Activated naive CD8-positive, alpha-beta T cell treated with anti-CD3 and anti-CD28 coated beads, Interleukin-2, amount 10 ng/mL, durations not matched to agents 7 days and 5 days (primary cell): ENCODE measurements around the gene RFC5. TPM values are rescaled to one million over a fixed set of nuclear protein-coding genes. Genes with fewer than 3 reads are reported as not detected.
"Not testable (repeated sequence)": the region's sequence is repeated elsewhere in the genome, so short reads cannot be mapped to it uniquely, and the experiment has no call there.

Experiments
- ATAC-seq: fragments of 150-1000 bp; cut with Tn5 transposase; one replicate; pipeline ENCODE4 v1.10.0; 2021; ENCODE audit warnings: low read depth, moderate library complexity
- POLR2A ChIA-PET: fragments of 350-600 bp; sonication (Branson Sonifier 250); formaldehyde crosslinking; loops from one replicate; lab custom pipeline; 2021; ENCODE audit warnings: antibody characterized with exemption; lab: Charles Lee
- DNase-seq: peaks from one replicate; pipeline ENCODE4 v3.0.0; 2021
- H3K27ac Mint-ChIP-seq: one replicate; pipeline ENCODE4 v1.8.0; 2022; ENCODE audit warnings: mild to moderate bottlenecking, mixed read lengths
- H3K27me3 Mint-ChIP-seq: one replicate; pipeline ENCODE4 v1.8.0; 2022; ENCODE audit warnings: mild to moderate bottlenecking, moderate library complexity, mixed read lengths
- H3K36me3 Mint-ChIP-seq: one replicate; pipeline ENCODE4 v1.8.0; 2021; ENCODE audit warnings: mild to moderate bottlenecking, mixed read lengths
- H3K4me1 Mint-ChIP-seq: one replicate; pipeline ENCODE4 v1.8.0; 2021; ENCODE audit warnings: mixed read lengths
- H3K4me3 Mint-ChIP-seq: one replicate; pipeline ENCODE4 v1.8.0; 2022; ENCODE audit warnings: mild to moderate bottlenecking, moderate library complexity, mixed read lengths
- H3K9me3 Mint-ChIP-seq: one replicate; pipeline ENCODE4 v1.8.0; 2021; ENCODE audit warnings: mixed read lengths
- total RNA-seq, 2 experiments: library from RNA; stranded (reverse); gene quantifications; one replicate each; pipeline ENCODE4 v1.2.3, GENCODE V29; 2021

RFC5 gene
- total RNA-seq, 2 experiments from 2014 or later, result 42.7 to 44.9 TPM

DNA sequence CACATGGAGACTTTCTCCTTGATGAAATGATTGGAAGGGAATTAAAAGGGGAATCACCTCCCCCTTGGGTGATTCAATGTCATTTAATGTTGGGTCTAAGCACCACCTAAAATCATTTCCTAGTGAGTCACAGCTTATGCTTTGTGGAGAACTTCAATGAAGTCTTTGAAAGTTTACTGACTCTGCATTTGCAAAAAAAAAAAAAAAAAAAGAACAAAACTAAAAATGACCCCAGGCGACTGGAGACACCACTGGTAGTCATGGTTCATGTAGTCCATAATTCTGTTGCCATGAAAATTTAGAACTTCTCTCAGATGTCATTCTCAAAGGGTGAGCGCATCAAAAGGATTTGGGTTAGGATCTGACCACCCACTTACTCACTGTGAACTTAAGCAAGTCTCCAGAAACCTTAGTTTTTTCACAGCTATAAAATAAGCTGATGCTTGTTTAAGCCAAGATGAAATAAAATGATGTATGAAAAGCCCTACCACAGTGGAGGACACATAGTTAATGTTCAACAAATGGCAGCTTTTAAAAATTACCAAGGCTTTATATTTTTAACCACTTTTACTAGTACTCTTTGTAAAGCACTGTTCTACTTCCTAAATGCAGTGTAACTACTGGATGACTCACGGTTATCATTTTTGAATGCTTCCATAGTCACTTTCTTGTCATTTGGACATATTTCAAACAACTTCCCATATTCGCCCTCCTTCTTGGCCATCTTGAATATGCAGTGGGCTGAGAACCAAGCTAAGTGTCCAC lies 29.6 kb upstream of the RFC5 start:
- POLR2A ChIA-PET, result no interaction called here
- Mint-ChIP-seq H3K4me1 (no peaks in the 10 kb centered on the region), H3K27me3 (peaks cover 5% of the 10 kb centered on the region), H3K9me3 (peaks cover 3% of the 10 kb centered on the region), H3K27ac (no peak overlapping the region), H3K4me3 (no peak overlapping the region), H3K36me3 (no peaks in the 10 kb centered on the region)
- ATAC-seq, result no peak
- no peak for DNase-seq

DNA sequence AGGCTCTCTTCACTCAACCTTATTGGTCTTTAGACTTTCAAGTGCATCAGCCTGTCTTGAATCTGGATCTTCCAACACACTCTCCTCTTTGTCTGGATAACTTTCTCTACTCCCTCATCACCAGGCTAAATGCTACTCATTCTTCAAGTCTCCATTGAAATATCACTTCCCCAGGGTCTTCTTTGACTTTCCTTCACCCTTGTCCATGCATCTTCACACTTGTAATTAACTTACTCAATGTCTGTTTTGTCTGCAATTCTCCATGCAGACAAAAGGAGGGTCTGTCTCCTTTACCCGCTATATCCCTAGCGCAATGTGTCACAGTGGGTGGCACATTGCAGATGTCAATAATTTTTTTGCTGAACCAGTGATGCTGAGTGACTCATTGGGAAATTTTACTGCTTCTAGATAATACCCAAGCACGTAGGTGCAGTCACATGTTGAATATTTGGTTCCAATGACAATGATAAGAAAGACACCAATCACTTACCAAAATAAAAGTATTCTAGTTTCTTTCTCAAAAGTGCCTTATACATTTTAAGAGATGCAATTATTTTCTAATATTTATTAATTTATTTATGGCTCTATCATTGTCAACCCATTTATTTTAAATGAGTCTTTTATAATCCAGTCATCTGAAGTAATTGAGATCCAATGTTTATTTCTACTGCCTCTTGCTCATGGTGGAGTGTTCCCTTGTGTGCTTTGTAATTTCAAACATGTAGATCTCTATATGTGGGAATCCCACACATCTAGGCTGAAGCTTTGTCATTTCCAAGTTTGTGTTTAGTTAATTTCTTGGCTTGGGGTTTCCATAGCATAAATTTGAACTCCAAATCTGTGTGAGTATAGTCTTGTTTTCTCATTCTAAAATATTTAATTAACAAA lies 21.7 kb upstream of the RFC5 start:
- H3K4me3 Mint-ChIP-seq, result no peak overlapping the region
- peaks cover 1% of the 10 kb centered on the region for H3K4me1 Mint-ChIP-seq
- DNase-seq, result no peak
- H3K27me3 Mint-ChIP-seq, result peaks cover 4% of the 10 kb centered on the region
- H3K9me3 Mint-ChIP-seq, result peaks cover 5% of the 10 kb centered on the region
- no peak overlapping the region for H3K27ac Mint-ChIP-seq
- no peak for ATAC-seq
- H3K36me3 Mint-ChIP-seq, result no peaks in the 10 kb centered on the region
- POLR2A ChIA-PET, result no interaction called here

DNA sequence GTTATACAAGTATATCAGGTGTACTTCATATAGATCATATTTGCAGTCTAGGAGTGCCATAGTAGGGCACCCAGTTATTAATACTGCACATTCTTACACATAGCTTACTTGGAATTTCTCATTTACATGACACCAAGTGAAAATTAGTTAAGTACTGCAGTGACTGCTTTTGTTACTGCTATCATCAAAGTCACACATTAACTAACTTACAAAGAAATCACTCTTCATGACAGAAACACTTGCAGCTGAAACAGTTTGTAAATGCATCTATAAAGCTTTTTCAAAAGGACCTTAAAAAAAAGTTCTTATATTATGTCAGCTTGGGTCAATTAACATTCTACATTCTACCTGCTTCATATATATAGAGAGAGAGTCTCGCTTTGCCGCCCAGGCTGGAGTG lies 17.8 kb upstream of the RFC5 start:
- POLR2A ChIA-PET, result no interaction called here
- Mint-ChIP-seq H3K36me3 (no peaks in the 10 kb centered on the region), H3K4me1 (peaks cover 1% of the 10 kb centered on the region)

GRCh38 chr12:117999806-118000205 lies 16.7 kb upstream of the RFC5 start:
- H3K4me1 Mint-ChIP-seq, H3K36me3 Mint-ChIP-seq, H3K27me3 Mint-ChIP-seq, H3K4me3 Mint-ChIP-seq, DNase-seq, H3K9me3 Mint-ChIP-seq, POLR2A ChIA-PET, H3K27ac Mint-ChIP-seq, ATAC-seq: not testable (repeated sequence)

More for the DNA sequence above, 17.8 kb upstream of the RFC5 start:
- Mint-ChIP-seq H3K9me3 (peaks cover 9% of the 10 kb centered on the region), H3K27me3 (peaks cover 2% of the 10 kb centered on the region), H3K4me3 (no peak overlapping the region), H3K27ac (no peak overlapping the region)
- DNase-seq (no peak), ATAC-seq (no peak)

DNA sequence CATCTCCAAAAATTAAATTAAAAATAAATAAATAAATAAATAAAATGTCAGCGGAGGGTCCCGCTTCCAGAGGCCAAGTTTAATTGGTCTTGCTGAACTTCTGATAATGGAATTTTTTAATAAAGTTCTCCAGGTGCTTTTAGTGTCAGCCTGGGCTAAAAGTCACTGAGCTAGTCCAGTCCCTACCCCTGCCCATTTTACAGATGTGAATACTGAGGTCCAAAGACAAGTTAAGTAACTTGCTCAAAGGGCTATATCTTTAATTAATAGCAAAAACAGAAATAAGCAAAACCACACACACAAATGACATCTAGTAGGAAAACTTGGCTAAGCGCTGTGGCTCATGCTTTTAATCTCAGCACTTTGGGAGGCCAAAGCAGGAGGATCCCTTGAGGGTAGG lies 5.6 kb upstream of the RFC5 start:
- Mint-ChIP-seq H3K27me3 (peaks cover 6% of the 10 kb centered on the region), H3K9me3 (no peaks in the 10 kb centered on the region), H3K27ac (no peak overlapping the region), H3K4me1 (no peaks in the 10 kb centered on the region), H3K4me3 (no peak overlapping the region), H3K36me3 (no peaks in the 10 kb centered on the region)
- no peak for DNase-seq
- POLR2A ChIA-PET, result no interaction called here
- ATAC-seq, result no peak

DNA sequence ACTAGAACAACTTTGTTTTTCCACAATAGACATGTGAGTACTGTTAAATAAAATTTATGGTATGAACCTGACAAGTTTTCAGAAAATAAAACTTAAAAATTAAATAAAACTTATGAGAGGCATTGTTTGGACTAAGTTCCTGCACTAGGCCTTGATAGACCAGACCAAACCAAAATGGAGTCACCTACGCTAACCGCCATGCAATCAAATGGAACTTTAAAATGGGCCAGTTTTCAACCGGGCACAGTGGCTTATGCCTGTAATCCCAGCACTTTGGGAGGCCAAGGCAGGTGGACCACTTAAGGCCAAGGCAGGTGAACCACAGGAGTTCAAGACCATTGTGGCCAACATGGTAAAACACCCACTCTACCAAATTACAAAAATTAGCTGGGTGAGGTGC lies 5.1 kb upstream of the RFC5 start:
- Mint-ChIP-seq H3K4me3 (no peak overlapping the region), H3K27me3 (peaks cover 6% of the 10 kb centered on the region), H3K4me1 (peaks cover 2% of the 10 kb centered on the region), H3K27ac (no peak overlapping the region), H3K9me3 (no peaks in the 10 kb centered on the region), H3K36me3 (no peaks in the 10 kb centered on the region)
- POLR2A ChIA-PET, result no interaction called here
- no peak for DNase-seq
- no peak for ATAC-seq

- Mint-ChIP-seq H3K9me3 (no peaks in the 10 kb centered on the region), H3K4me3 (no peak overlapping the region), H3K27me3 (peaks cover 6% of the 10 kb centered on the region), H3K4me1 (peaks cover 2% of the 10 kb centered on the region), H3K36me3 (peaks cover under 1% of the 10 kb centered on the region), H3K27ac (no peak overlapping the region)
- POLR2A ChIA-PET, result no interaction called here
- DNase-seq, result no peak
- no peak for ATAC-seq
Observed at GRCh38 chr12:118011961-118012360, 4.5 kb upstream of the RFC5 start.

DNA sequence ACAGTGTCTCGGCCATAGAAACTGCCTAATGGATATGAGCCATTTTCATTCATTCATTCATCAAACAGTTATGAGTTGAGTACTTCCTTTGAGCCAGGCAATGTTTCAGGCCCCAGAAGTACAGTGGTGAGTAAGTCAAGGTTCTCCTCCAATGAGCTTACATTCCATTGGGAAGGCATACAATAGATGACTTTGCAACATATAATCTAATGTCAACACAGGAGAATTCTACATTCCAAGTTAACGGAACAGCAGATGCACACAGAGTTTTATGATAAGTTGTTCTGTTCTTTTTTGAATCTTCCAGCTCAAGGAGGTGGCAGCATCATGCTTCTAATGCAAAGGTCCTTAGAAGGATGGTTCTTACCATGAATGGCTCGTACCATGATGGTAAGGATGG lies 3.2 kb upstream of the RFC5 start:
- DNase-seq (no peak), ATAC-seq (no peak)
- POLR2A ChIA-PET, result no interaction called here
- no peak overlapping the region for H3K27ac Mint-ChIP-seq
- H3K4me1 Mint-ChIP-seq, result peaks cover 10% of the 10 kb centered on the region
- peaks cover 6% of the 10 kb centered on the region for H3K27me3 Mint-ChIP-seq
- H3K36me3 Mint-ChIP-seq, result peaks cover 7% of the 10 kb centered on the region
- no peak overlapping the region for H3K4me3 Mint-ChIP-seq
- no peaks in the 10 kb centered on the region for H3K9me3 Mint-ChIP-seq

DNA sequence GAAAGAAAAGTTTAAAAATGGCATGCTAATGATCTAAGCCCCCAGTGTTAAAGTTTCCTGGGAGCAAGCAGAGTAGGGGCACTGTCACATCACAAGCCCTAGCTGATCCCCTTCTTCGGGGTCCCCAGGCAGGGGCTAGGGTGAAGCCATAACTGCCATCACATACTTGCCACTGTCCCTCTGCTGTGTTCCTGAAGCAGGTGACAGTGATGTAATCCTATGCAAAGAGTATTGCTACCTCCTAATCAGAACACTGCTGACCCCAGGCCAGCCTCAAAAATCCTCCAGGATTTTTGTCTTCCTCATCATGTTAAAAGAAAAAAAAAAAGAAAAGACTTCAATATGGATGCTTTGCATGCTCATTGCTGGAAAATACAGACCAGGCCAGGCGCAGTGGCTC lies 1.2 kb upstream of the RFC5 start:
- no peaks in the 10 kb centered on the region for H3K9me3 Mint-ChIP-seq
- H3K4me1 Mint-ChIP-seq, result peaks cover 17% of the 10 kb centered on the region
- no peak overlapping the region for H3K4me3 Mint-ChIP-seq
- DNase-seq, result no peak
- H3K27me3 Mint-ChIP-seq, result peaks cover 6% of the 10 kb centered on the region
- POLR2A ChIA-PET, result no interaction called here
- H3K36me3 Mint-ChIP-seq, result peaks cover 13% of the 10 kb centered on the region
- ATAC-seq, result no peak
- no peak overlapping the region for H3K27ac Mint-ChIP-seq

DNA sequence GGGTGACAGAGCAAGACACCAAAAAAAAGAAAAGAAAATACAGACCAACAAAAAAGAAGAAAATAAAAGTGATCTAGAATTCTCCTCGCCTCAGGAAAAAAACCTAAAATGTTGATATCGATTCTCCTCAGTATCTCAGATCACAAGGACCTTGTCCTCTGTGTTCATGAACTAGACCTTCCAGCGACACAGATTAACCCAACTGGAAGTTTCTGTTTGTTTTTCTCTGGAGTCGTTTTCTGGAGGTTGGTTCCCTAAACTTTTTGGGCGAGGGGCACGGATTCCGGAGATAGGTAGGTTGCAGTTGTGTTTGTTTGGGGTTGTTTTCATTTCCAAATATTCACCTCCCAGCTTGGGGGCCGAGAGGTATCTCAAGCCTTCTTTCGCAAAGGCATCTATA lies 559 bp upstream of the RFC5 start:
- no peaks in the 10 kb centered on the region for H3K9me3 Mint-ChIP-seq
- H3K4me3 Mint-ChIP-seq, result peak overlapping the region; percentile 93
- no peak overlapping the region for H3K27ac Mint-ChIP-seq

DNA sequence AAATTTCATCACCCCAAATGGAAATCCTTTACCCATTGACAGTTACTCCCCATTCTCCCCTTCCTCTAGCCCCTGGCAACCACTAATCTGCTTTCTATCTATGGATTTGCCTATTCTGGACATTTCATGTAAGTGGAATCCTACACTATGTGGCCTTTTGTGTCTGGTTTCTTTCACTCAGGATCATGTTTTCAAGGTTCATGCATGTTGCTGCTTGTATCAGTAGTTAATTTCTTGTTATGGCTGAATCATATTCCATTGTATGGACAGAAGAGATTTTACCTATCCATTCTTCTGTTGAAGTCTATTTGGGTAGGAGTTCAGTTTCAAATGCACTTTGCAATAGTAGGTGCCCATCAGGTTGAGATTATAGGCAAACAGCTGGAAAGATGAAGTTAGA lies 1.4 kb downstream of the RFC5 start:
- Mint-ChIP-seq H3K36me3 (peaks cover 29% of the 10 kb centered on the region), H3K4me1 (peaks cover 25% of the 10 kb centered on the region), H3K27ac (peak overlapping the region; percentile 22), H3K4me3 (peak overlapping the region; percentile 93), H3K9me3 (no peaks in the 10 kb centered on the region), H3K27me3 (peaks cover 6% of the 10 kb centered on the region)
- DNase-seq (no peak), ATAC-seq (no peak)
- POLR2A ChIA-PET, result interaction anchor here (0.8 to 1.5 kb wide), 2 partner anchors 118 to 122 kb away, joined by 3 read pairs; partner anchors contain the start of gene PEBP1

More for the DNA sequence above, 559 bp upstream of the RFC5 start:
- Mint-ChIP-seq H3K4me1 (peaks cover 23% of the 10 kb centered on the region), H3K27me3 (peaks cover 6% of the 10 kb centered on the region), H3K36me3 (peaks cover 18% of the 10 kb centered on the region)
- ATAC-seq (no peak), DNase-seq (no peak)
- POLR2A ChIA-PET, result interaction anchor here (0.6 to 1.8 kb wide), 5 partner anchors 12 to 133 kb away, joined by 3 to 13 read pairs (median 4); partner anchors contain the start of gene WSB2

- Mint-ChIP-seq H3K36me3 (peaks cover 38% of the 10 kb centered on the region), H3K9me3 (no peaks in the 10 kb centered on the region), H3K4me1 (peaks cover 25% of the 10 kb centered on the region), H3K27ac (no peak overlapping the region), H3K4me3 (no peak overlapping the region), H3K27me3 (no peaks in the 10 kb centered on the region)
- POLR2A ChIA-PET, result no interaction called here
- DNase-seq, result no peak
- no peak for ATAC-seq
Observed at GRCh38 chr12:118020036-118020435, 3.5 kb downstream of the RFC5 start.

DNA sequence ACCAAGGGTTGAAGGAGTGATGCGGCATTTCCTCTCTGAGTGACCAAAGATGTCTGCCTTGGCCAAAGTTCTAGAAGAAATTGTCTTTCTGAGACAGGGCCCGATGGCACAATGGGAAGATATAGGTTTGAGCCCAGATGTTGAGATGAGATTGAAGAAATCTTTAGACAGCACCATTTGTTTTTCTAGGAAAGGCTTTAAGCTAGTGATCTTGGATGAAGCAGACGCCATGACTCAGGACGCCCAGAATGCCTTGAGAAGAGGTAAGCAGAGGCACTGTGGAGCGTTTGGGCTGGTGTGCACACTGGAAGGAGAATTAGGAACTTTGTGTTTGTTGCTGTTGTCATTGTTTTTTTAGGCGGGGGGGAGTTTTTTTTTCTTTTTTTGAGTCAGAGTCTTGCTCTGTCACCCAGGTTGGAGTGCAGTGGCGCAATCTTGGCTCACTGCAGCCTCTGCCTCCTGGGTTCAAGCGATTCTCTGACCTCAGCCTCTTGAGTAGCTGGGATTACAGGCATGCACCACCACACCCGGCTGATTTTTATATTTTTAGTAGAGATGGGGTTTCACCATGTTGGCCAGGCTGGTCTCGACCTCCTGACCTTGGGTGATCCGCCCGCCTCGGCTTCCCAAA lies 5.7 kb downstream of the RFC5 start:
- DNase-seq, POLR2A ChIA-PET, H3K27ac Mint-ChIP-seq, H3K9me3 Mint-ChIP-seq, H3K4me3 Mint-ChIP-seq, ATAC-seq, H3K27me3 Mint-ChIP-seq: not testable (repeated sequence)
- Mint-ChIP-seq H3K4me1 (peaks cover 20% of the 10 kb centered on the region), H3K36me3 (peaks cover 49% of the 10 kb centered on the region)
